Astrocyte (in vitro differentiated cells and primary cell): ENCODE results near the gene SYT7.

ENCODE experiments used
- CTCF ChIP-seq: IDR thresholded peaks from 2 replicates; pipeline ENCODE4 v1.5.1; 2011; ENCODE audit warnings: low read depth, mild to moderate bottlenecking, inconsistent platforms, low read length, moderate library complexity; ENCODE audit not compliant: insufficient read depth
- EZH2 ChIP-seq: IDR thresholded peaks from 2 replicates; pipeline ENCODE4 v1.6.1; 2012; ENCODE audit warnings: mild to moderate bottlenecking, low read length, inconsistent platforms; ENCODE audit not compliant: insufficient read depth

- TF ChIP-seq CTCF (no peak), EZH2 (no peak)
These were observed 6.3 kb downstream of the SYT7 start for GRCh38 chr11:61574611-61575010.
